ENCODE results near the gene CNTN1. TPM values are rescaled to one million over a fixed set of nuclear protein-coding genes. Genes with fewer than 3 reads are reported as not detected.

The CNTN1 gene
- total and polyA plus RNA-seq, 2 donors (not counting 1 experiment from before 2014, with no cell fraction given): not detected

DNA sequence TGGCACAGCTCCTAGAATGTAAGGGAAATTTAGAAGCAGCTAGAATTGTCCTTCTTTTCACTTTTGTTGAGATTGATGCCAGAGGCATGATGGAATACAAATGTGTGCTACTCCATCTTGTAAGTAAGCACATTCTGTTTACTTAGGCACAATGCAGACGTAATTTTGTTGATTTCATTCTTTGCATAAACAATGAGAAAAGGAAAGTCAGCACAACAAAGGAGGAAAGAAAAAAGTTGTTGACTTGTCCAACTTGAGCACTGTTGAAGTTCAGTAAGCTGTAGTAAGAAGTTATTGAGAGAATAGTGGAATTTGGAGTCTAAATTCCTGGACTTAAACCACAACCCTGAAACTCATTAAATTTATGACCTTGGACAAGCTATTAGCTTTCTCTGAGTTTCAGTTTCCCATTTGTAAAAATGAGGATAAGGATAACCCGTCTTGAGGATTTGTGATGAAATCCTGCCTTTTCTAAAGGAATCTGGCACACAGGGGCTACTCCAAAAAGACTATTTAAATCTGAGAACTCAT is 19.4 kb upstream of the CNTN1 start:
- Histone ChIP-seq H3K79me2 (ENCODE audit: control insufficient read depth, insufficient read depth, low read length) (no peaks in the 10 kb centered on the region), H4K20me1 (ENCODE audit: control insufficient read depth, insufficient read depth, low read length, poor library complexity, severe bottlenecking) (no peaks in the 10 kb centered on the region), H3K9me3 (ENCODE audit: control extremely low read depth in 1 of 3, control insufficient read depth in 2 of 3, insufficient read depth in 1 of 3, low read length in 2 of 3) (no peaks in the 10 kb centered on the region), H2AFZ (ENCODE audit: insufficient read depth, low read depth, low read length, poor library complexity, severe bottlenecking) (no peak overlapping the region), H3K4me1 (ENCODE audit: control insufficient read depth in 2 of 2, insufficient read depth in 2 of 2, low read length in 2 of 2) (no peaks in the 10 kb centered on the region), H3K9ac (ENCODE audit: low read length) (no peak overlapping the region), H3K4me3 (ENCODE audit: control extremely low read depth in 1 of 5, extremely low read depth in 1 of 5, insufficient read depth in 1 of 5, low read depth in 2 of 5, low read length in 4 of 5) (no peak overlapping the region), H3K27ac (ENCODE audit: low read length in 2 of 2) (no peak overlapping the region), H3K27me3 (replicated peaks in 1 of 4; ENCODE audit: control extremely low read depth in 1 of 4, control insufficient read depth in 3 of 4, insufficient read depth in 4 of 4, low read length in 3 of 4) (no peaks in the 10 kb centered on the region), H3K36me3 (replicated peaks in 1 of 2; ENCODE audit: control extremely low read depth in 1 of 2, control insufficient read depth in 1 of 2, extremely low read depth in 1 of 2, insufficient read depth in 2 of 2, low read length in 1 of 2) (no peaks in the 10 kb centered on the region), H3K4me2 (replicated peaks; ENCODE audit: low read depth, low read length, poor library complexity, severe bottlenecking) (no peak overlapping the region)
- CTCF ChIA-PET: no interaction called here
- POLR2A ChIA-PET: no interaction called here
- no peak for DNase-seq
- WGBS (ENCODE audit: insufficient coverage): 75% methylated on average over 1 of the region's 2 CpGs
- Mint-ChIP-seq H3K4me1 (no peaks in the 10 kb centered on the region), H3K27ac (no peak overlapping the region), H3K9me3 (ENCODE audit: insufficient read depth) (peaks cover 3% of the 10 kb centered on the region), H3K4me3 (no peak overlapping the region), H3K27me3 (no peaks in the 10 kb centered on the region)
- ATAC-seq (ENCODE audit: low read depth): no peak
- TF ChIP-seq, protein P1, sequence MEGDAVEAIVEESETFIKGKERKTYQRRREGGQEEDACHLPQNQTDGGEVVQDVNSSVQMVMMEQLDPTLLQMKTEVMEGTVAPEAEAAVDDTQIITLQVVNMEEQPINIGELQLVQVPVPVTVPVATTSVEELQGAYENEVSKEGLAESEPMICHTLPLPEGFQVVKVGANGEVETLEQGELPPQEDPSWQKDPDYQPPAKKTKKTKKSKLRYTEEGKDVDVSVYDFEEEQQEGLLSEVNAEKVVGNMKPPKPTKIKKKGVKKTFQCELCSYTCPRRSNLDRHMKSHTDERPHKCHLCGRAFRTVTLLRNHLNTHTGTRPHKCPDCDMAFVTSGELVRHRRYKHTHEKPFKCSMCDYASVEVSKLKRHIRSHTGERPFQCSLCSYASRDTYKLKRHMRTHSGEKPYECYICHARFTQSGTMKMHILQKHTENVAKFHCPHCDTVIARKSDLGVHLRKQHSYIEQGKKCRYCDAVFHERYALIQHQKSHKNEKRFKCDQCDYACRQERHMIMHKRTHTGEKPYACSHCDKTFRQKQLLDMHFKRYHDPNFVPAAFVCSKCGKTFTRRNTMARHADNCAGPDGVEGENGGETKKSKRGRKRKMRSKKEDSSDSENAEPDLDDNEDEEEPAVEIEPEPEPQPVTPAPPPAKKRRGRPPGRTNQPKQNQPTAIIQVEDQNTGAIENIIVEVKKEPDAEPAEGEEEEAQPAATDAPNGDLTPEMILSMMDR (IDR thresholded peaks at IDR 0.05): no peak
- TF ChIP-seq EZH2 (IDR thresholded peaks at IDR 0.05; ENCODE audit: borderline replicate concordance, insufficient read depth, low read depth, low read length, poor library complexity, severe bottlenecking): no peak
- intact Hi-C loops (cut with micrococcal nuclease): no loop called here

DNA sequence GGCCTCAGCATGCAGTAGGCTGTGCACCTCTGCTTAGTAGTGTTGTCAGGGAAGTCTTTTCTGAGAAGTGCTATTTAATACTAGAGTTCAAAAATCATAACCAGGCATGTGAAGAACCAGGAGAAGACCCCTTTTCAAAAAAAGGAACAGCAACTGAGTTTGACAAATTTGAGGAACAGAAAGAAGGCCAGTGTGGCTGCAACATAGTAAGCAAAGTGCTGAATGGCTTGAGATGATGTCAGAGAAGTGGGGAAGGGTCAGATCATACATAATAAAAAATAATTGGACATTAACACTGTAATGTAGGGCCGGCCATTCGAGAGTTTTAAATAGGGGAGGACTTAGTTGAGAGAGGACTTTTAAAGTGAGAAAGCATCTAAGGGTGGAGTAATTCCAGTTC is 11.1 kb upstream of the CNTN1 start:
- Mint-ChIP-seq H3K4me3 (no peak overlapping the region), H3K27me3 (no peaks in the 10 kb centered on the region), H3K27ac (no peak overlapping the region), H3K9me3 (ENCODE audit: insufficient read depth) (peaks cover 3% of the 10 kb centered on the region), H3K4me1 (no peaks in the 10 kb centered on the region)
- H3K9ac ChIP-seq (ENCODE audit: low read length): no peak overlapping the region
- no peak overlapping the region for H2AFZ ChIP-seq (ENCODE audit: insufficient read depth, low read depth, low read length, poor library complexity, severe bottlenecking)
- H3K27me3 ChIP-seq (replicated peaks in 1 of 4; ENCODE audit: control extremely low read depth in 1 of 4, control insufficient read depth in 3 of 4, insufficient read depth in 4 of 4, low read length in 3 of 4): no peaks in the 10 kb centered on the region
- no peaks in the 10 kb centered on the region for H4K20me1 ChIP-seq (ENCODE audit: control insufficient read depth, insufficient read depth, low read length, poor library complexity, severe bottlenecking)
- DNase-seq: no peak
- intact Hi-C loops (cut with micrococcal nuclease): no loop called here
- H3K36me3 ChIP-seq (replicated peaks in 1 of 2; ENCODE audit: control extremely low read depth in 1 of 2, control insufficient read depth in 1 of 2, extremely low read depth in 1 of 2, insufficient read depth in 2 of 2, low read length in 1 of 2): no peaks in the 10 kb centered on the region
- H3K27ac ChIP-seq (ENCODE audit: low read length in 2 of 2): no peak overlapping the region
- ChIA-PET POLR2A (no interaction called here), CTCF (no interaction called here)
- no peak overlapping the region for H3K4me3 ChIP-seq (ENCODE audit: control extremely low read depth in 1 of 5, extremely low read depth in 1 of 5, insufficient read depth in 1 of 5, low read depth in 2 of 5, low read length in 4 of 5)
- H3K9me3 ChIP-seq (ENCODE audit: control extremely low read depth in 1 of 3, control insufficient read depth in 2 of 3, insufficient read depth in 1 of 3, low read length in 2 of 3): no peaks in the 10 kb centered on the region
- H3K4me1 ChIP-seq (ENCODE audit: control insufficient read depth in 2 of 2, insufficient read depth in 2 of 2, low read length in 2 of 2): no peaks in the 10 kb centered on the region
- H3K4me2 ChIP-seq (replicated peaks; ENCODE audit: low read depth, low read length, poor library complexity, severe bottlenecking): no peak overlapping the region
- H3K79me2 ChIP-seq (ENCODE audit: control insufficient read depth, insufficient read depth, low read length): no peaks in the 10 kb centered on the region
- WGBS (ENCODE audit: insufficient coverage): no CpG with 5 or more reads among the region's 2 CpGs
- no peak for ATAC-seq (ENCODE audit: low read depth)
- TF ChIP-seq, protein P1 (IDR thresholded peaks at IDR 0.05): no peak
- TF ChIP-seq EZH2 (IDR thresholded peaks at IDR 0.05; ENCODE audit: borderline replicate concordance, insufficient read depth, low read depth, low read length, poor library complexity, severe bottlenecking): no peak
